ENCODE data around the gene MKRN2OS.

Gene MKRN2OS, protein sequence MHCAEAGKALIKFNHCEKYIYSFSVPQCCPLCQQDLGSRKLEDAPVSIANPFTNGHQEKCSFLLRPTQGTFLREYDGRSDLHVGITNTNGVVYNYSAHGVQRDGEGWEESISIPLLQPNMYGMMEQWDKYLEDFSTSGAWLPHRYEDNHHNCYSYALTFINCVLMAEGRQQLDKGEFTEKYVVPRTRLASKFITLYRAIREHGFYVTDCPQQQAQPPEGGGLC

DNA sequence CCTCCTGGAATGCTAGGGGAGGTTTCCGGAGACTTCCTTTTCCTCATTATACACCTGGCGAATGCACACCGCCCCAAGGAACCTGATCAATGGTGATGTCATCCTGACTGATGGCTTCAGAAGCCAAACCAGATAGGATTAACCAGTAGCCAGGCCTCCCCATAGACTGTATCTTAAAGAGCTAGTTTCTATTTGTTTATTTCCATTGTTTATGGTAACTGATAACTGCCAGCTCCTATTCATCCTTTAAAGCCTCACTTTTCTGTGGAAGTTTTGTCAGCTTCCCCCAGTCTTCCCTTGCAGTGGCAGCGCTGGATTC lies at the start of gene MKRN2OS:
MKRN2OS (minus strand) TSS at position 27 of the 319 bp plus-strand sequence. CDS start 35 bp downstream, outside the sequence.
- Mint-ChIP-seq H3K27me3 (no peaks in the 10 kb centered on the region), H3K4me1 (peaks cover 6% of the 10 kb centered on the region), H3K9me3 (no peaks in the 10 kb centered on the region), H3K27ac (no peak within 1 kb of the TSS), H3K4me3 (no peak within 1 kb of the TSS)
- ATAC-seq: no peak
- no peak for DNase-seq

DNA sequence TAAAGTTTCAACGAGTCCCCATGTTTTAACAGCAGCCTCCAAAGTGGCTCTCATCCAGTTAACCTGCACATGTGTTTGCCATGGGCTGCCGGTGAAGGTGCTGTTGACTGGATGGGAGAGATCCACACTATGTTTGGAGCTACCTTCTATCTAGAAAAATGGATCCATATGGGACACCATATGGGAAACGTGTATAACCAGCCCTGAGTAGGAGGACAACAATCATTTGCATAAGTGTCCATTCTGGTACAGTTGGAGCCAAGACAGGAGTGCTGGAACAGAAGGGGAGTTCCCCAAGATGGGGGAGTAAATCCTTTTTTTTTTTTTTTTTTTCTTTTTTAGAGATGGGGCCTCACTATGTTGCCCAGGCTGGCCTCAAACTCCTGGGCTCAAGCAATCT lies 48.2 kb upstream of the MKRN2OS start:
- no peak for ATAC-seq
- no peaks in the 10 kb centered on the region for H3K4me1 Mint-ChIP-seq
- peak overlapping the region; percentile 4 to 25 for H3K27ac Mint-ChIP-seq
- H3K27me3 Mint-ChIP-seq: no peaks in the 10 kb centered on the region
- H3K4me3 Mint-ChIP-seq: no peak overlapping the region
- DNase-seq: no peak
- no peaks in the 10 kb centered on the region for H3K9me3 Mint-ChIP-seq

DNA sequence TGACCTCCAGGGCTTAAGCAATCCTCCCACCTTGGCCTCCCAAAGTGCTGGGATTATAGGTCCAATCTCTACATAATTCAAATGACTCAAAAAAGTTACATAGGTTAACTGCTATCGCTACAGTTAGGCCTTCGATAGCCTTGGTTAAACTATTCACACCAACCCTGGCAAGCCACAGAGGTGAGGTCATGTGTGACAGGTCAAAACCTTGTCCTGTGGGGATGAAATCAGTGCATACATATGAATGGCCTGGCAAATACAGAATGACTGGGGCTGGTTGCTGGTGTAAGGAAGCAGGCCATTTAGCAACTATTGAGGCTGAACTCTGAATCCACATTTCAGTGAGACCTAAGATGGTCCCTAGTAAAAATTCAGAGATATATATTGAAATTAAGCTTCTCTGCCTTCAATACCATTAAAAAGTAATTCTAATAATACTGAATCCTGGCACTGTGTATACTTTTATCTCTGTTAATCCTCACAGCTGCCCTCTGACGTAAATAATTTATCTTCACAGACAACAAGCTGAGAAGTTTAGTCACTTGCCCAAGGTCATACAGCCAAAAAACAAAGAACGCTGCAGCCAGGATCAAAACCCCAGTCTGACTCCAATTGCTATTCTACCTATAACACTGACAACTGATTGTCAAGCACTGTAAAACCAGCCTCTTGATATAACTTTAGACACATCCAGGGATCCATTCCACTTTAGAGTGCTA lies 46.9 kb upstream of the MKRN2OS start:
- DNase-seq (no peak), ATAC-seq (no peak)
- Mint-ChIP-seq H3K4me1 (no peaks in the 10 kb centered on the region), H3K27me3 (no peaks in the 10 kb centered on the region), H3K27ac (peak overlapping the region in 1 of 2 donors; percentile 63), H3K9me3 (no peaks in the 10 kb centered on the region), H3K4me3 (no peak overlapping the region)

DNA sequence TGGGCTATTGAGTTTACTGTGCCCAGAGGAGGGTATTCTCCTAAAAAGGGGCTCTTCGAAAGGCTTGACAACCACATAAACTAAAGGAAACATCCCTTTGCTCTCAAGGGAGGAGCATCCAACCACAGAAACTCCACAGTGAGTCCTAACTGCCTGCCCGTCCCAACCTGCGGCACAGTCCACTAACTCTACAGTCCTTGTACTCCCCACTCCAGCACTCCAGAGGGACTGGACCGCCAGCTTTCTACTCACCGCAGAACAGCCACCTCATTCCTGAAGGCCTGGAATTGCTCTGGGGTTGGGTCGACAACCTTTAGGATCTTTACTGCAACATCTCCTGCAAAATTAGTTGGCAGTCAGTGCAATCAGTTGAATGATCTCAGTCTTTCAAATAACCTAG lies 46.2 kb upstream of the MKRN2OS start:
- Mint-ChIP-seq H3K4me3 (no peak overlapping the region), H3K4me1 (no peaks in the 10 kb centered on the region), H3K27me3 (no peaks in the 10 kb centered on the region), H3K27ac (peak overlapping the region in 1 of 2 donors; percentile 63), H3K9me3 (no peaks in the 10 kb centered on the region)
- ATAC-seq: no peak
- DNase-seq: no peak

DNA sequence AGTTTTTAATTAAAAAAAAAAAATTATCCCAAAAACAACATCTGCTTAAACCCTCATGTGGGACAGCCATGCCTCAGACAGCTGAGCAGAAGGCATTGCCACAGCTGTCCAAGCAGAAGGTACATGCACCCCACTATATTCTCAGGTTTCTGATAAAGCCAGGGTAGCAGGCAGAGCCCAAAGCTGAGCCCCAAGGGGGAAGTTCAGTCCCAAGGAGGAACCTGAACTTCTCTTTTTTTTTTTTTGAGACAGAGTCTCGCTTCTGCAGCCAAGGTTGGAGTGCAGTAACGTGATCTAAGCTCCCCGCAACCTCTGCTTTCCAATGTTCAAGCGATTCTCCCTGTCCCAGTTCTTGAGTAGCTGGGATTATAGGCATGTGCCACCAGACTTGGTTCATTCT lies 44.8 kb upstream of the MKRN2OS start:
- no peak overlapping the region for H3K4me3 Mint-ChIP-seq
- DNase-seq (no peak), ATAC-seq (no peak)
- no peak overlapping the region for H3K27ac Mint-ChIP-seq
- H3K4me1 Mint-ChIP-seq: no peaks in the 10 kb centered on the region
- no peaks in the 10 kb centered on the region for H3K9me3 Mint-ChIP-seq
- H3K27me3 Mint-ChIP-seq: no peaks in the 10 kb centered on the region

DNA sequence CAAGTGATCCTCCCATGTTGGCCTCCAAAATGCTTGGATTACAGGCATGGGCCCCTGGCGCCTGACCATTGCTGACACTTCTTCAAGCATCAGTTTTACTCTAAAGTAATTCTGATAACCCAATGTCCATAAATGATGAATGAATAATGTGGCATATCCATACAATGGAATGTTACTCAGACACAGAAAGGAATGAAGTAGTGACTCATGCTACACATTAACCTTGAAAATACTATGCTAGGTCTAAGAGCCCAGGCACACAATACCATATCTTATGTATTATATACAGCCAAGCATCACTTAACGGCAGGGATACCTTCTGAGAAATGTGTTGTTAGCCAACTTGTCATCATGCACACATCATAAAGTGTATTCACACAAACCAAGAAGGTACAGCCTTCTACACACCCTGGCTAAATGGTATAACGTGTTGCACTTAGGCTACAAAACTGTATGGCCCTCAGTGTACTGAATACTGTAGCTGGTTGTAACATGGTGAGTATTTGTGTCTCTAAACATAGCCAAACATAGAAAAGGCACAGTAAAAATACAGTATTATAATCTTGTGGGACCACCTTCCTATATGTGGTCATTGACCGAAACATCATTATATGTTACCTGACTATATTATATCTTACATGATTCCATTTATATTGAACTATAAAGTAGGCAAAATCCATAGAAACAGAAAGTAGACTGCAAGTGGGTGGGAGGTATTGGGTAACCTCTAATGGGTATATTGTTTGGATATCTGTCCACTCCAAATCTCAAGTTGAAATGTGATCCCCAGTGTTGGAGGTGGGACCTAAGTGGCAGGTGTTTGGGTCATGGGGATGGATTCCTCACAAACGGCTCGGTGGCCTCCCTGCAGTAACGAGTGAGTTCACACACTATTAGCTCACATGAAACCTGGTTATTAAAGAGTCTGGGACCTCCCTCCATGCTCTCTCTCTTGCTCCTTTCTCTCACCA lies 43.0 kb upstream of the MKRN2OS start:
- Mint-ChIP-seq H3K27me3 (no peaks in the 10 kb centered on the region), H3K4me1 (no peaks in the 10 kb centered on the region), H3K27ac (peak overlapping the region; percentile 76 to 84), H3K4me3 (no peak overlapping the region), H3K9me3 (no peaks in the 10 kb centered on the region)
- DNase-seq: no peak
- ATAC-seq: no peak

DNA sequence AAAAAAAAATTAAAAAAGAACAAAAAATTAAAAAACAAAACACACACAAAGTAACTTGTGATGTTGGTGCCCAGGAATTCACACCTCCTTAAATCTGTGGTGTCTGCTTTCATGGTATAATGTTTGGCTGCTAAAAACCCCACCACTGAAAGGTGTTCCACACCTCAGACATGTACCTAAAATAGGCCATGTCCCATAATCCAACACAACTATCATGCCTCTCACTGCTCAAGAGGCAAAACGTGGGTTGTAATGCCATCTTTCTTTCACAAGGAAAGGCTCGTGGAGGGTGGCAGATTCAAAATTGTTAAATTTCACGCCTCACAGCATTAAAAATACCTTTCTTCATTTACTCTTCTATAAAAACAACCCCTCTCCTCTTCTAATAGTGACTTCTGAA lies 41.1 kb upstream of the MKRN2OS start:
- H3K27me3 Mint-ChIP-seq: no peaks in the 10 kb centered on the region
- DNase-seq (no peak), ATAC-seq (no peak)
- no peaks in the 10 kb centered on the region for H3K9me3 Mint-ChIP-seq
- H3K4me3 Mint-ChIP-seq: no peak overlapping the region
- H3K4me1 Mint-ChIP-seq: no peaks in the 10 kb centered on the region
- peak overlapping the region in 1 of 2 donors; percentile 91 for H3K27ac Mint-ChIP-seq

DNA sequence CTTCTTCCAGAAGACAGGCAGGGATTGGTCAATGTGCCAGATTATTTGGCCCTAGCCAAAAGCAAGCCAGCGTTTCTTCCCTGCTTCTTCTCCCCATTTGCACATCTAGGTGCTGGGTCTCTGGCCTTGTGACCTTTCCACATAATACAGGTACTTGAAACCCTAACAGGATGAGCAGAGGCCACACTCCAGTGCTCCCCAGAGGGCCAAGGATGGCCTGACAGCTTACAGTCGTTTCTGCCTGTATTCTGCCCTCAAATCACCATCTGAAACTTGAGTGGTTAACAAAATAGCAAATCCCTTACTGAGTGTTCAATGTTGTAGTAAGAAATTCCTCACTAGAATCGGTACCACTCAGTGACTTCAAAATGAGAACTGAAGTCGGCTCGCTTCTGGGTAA lies 40.7 kb upstream of the MKRN2OS start:
- ATAC-seq: no peak
- H3K4me1 Mint-ChIP-seq: no peaks in the 10 kb centered on the region
- no peaks in the 10 kb centered on the region for H3K9me3 Mint-ChIP-seq
- H3K27ac Mint-ChIP-seq: no peak overlapping the region
- no peak overlapping the region for H3K4me3 Mint-ChIP-seq
- no peaks in the 10 kb centered on the region for H3K27me3 Mint-ChIP-seq
- DNase-seq: no peak

DNA sequence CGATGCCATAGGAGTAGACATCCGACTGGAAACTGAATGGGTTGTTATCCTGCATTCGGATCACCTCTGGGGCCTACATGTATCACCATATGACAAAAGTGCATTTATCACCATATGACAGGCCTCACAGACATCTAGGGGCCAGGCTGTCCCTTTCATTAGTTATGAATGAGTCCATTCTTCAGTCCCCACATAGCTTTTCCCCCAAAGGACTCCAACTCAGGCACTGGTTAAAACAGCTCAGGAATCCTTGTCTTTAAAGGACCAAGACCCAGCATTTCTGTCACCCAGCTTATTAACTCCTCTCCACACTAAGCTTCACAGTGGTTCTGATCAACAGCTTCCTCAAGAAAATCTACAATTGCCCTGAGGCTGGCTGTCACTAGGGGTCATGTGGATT lies 39.9 kb upstream of the MKRN2OS start:
- DNase-seq: no peak
- no peaks in the 10 kb centered on the region for H3K4me1 Mint-ChIP-seq
- no peak overlapping the region for H3K4me3 Mint-ChIP-seq
- H3K27ac Mint-ChIP-seq: peak overlapping the region; percentile 8 to 85
- ATAC-seq: no peak
- H3K9me3 Mint-ChIP-seq: no peaks in the 10 kb centered on the region
- no peaks in the 10 kb centered on the region for H3K27me3 Mint-ChIP-seq

DNA sequence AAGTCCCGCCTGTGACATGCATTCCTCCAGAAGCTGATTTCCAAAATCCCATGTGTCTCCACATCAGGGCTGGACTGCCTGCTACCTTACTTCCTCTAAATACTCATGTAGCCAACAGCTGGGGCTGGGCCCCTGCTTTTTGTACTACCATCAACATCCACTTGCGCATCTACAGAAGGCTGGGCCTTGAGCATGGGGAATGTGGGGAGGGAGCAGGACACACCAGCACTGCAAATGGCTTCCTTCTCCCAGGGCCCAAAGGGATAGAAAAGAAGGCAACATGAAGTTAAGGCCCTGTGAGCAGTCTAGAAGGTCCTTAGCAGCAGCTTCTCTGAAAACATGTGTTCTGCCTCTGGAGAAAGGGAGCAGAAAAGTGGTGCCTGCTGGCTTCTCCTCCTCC lies 38.8 kb upstream of the MKRN2OS start:
- no peaks in the 10 kb centered on the region for H3K27me3 Mint-ChIP-seq
- H3K27ac Mint-ChIP-seq: peak overlapping the region in 1 of 2 donors; percentile 72
- H3K4me1 Mint-ChIP-seq: no peaks in the 10 kb centered on the region
- DNase-seq: no peak
- H3K9me3 Mint-ChIP-seq: no peaks in the 10 kb centered on the region
- no peak overlapping the region for H3K4me3 Mint-ChIP-seq
- no peak for ATAC-seq

DNA sequence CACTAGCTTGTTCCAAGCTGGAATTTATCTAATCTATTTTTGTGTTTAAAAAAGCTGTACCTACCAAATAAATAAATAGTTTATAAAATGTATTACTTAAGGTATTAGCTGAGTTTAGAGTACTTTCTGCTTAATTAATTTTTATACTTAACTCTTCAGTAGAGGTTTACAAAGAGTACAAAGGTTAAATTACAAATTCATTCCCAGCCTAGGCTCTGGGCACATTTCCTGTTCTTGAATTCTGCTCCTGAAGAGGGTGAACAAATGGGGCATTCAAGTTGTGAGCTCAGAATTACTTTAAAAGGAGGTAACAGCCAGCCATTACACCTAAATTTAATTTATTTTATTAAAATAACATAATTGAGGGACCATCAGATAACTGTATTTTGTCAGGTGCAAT lies 38.0 kb upstream of the MKRN2OS start:
- ATAC-seq (no peak), DNase-seq (no peak)
- H3K27ac Mint-ChIP-seq: no peak overlapping the region
- no peaks in the 10 kb centered on the region for H3K4me1 Mint-ChIP-seq
- H3K9me3 Mint-ChIP-seq: no peaks in the 10 kb centered on the region
- no peak overlapping the region for H3K4me3 Mint-ChIP-seq
- H3K27me3 Mint-ChIP-seq: no peaks in the 10 kb centered on the region

DNA sequence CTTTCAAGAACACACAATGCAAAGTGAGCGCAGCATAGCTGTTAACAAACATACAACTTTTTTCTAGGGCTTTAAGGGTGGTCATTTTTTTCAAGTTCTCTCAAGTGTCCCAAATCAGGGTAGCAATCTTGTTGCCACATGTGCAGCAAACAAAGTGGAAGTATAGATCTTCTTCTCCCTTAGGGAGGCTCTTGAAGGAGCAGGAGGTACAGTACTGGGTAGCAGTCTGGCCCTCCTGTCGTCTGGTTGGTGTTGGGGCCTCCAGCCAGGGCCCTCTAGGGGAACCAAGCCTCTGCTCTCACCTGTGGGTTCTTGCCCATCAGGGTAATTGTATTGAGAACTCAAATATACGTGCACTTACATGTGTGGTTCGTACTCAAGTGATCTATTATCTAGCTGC lies 37.4 kb upstream of the MKRN2OS start:
- no peaks in the 10 kb centered on the region for H3K9me3 Mint-ChIP-seq
- H3K27ac Mint-ChIP-seq: no peak overlapping the region
- ATAC-seq (no peak), DNase-seq (no peak)
- H3K4me1 Mint-ChIP-seq: no peaks in the 10 kb centered on the region
- H3K4me3 Mint-ChIP-seq: no peak overlapping the region
- no peaks in the 10 kb centered on the region for H3K27me3 Mint-ChIP-seq

DNA sequence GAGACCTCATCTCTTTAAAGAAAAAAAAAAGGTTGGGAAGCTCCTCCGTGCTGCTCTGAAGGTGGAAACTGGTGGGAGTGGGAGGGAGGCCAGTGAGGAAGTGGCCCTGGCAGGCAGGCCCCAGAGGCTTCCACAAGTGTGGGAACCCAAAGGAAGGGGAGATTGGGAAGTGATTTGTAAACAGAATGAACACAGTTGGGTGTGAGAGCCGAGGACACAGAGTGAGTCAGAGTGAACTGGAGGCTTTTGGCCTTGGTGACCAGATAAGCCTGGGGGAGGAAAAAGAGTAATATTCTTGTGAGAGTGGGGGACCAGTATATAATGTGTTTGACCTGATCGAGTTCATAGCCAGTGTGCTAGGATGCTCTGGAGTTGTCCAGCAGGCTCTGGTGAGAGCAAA lies 34.6 kb upstream of the MKRN2OS start:
- Mint-ChIP-seq H3K4me3 (no peak overlapping the region), H3K4me1 (no peaks in the 10 kb centered on the region), H3K27me3 (no peaks in the 10 kb centered on the region), H3K27ac (peak overlapping the region; percentile 13 to 73), H3K9me3 (no peaks in the 10 kb centered on the region)
- peak; percentile 4 for ATAC-seq
- DNase-seq: no peak

DNA sequence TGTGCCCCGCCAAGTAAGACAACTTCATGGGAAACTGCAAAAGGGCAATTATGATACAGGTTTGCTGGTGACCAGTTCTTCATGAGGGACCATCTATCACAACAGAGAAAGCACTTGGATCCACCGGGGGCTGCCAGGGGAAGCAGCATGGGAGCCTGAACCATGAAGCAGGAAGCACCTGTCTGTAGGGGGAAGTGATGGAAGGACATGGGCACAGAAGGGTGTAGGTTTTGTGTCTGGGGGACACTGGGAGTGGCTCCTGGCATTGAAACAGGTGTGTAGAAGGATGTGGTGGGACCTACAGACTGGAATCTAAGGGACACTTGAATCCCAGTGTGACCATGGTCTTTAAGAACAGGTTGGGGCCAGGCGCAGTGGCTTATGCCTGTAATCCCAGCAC lies 34.2 kb upstream of the MKRN2OS start:
- ATAC-seq (no peak), DNase-seq (no peak)
- no peaks in the 10 kb centered on the region for H3K4me1 Mint-ChIP-seq
- H3K9me3 Mint-ChIP-seq: no peaks in the 10 kb centered on the region
- H3K4me3 Mint-ChIP-seq: no peak overlapping the region
- H3K27ac Mint-ChIP-seq: peak overlapping the region; percentile 13 to 73
- no peaks in the 10 kb centered on the region for H3K27me3 Mint-ChIP-seq

DNA sequence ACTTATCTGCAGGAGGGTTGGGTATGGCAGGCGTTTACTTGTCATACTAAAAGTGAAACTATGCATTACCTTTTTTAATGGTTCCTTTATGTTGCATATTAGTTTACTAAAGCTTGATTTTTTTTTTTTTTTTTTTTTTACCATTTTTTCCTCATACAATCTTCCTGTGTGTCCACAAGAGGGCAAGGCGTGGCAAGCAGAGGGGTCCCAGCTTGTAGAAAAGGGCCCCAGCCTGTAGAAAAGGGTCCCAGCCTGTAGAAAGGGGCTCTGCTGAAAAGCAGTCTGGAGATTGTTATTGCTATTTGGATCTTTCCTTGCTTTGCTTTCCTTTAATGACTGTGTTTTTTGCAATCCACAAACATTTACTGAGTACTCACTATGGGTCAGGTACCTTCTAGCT lies 33.4 kb upstream of the MKRN2OS start:
- Mint-ChIP-seq H3K9me3 (no peaks in the 10 kb centered on the region), H3K27ac (no peak overlapping the region), H3K27me3 (no peaks in the 10 kb centered on the region), H3K4me1 (no peaks in the 10 kb centered on the region), H3K4me3 (no peak overlapping the region)
- ATAC-seq (no peak), DNase-seq (no peak)

DNA sequence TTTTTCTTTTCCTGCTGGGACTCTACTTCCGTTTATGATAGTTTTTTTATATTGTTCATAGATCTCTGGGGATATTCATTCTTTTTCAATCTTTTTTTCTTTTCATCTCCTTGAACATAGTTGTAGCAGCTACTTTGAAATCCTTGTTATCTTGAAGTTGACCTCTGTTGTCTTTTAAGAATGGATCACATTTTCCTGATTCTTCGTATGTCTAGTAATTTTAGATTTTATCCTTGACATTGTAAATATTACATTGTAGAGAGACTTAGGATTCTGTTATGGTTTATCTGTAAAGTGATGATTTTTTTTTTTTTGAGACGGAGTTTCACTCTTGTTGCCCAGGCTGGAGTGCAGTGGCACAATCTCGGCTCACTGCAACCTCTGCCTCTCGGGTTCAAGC lies 32.1 kb upstream of the MKRN2OS start:
- no peaks in the 10 kb centered on the region for H3K27me3 Mint-ChIP-seq
- no peaks in the 10 kb centered on the region for H3K9me3 Mint-ChIP-seq
- no peak for DNase-seq
- H3K27ac Mint-ChIP-seq: peak overlapping the region in 1 of 2 donors; percentile 9
- no peak overlapping the region for H3K4me3 Mint-ChIP-seq
- H3K4me1 Mint-ChIP-seq: no peaks in the 10 kb centered on the region
- no peak for ATAC-seq

Data from stimulated activated naive CD8-positive, alpha-beta T cell treated with anti-CD3 and anti-CD28 coated beads, Interleukin-15, amount 100 ng/mL, for 72 hours (primary cell).